ENCODE results near the gene UGCG.

DNA sequence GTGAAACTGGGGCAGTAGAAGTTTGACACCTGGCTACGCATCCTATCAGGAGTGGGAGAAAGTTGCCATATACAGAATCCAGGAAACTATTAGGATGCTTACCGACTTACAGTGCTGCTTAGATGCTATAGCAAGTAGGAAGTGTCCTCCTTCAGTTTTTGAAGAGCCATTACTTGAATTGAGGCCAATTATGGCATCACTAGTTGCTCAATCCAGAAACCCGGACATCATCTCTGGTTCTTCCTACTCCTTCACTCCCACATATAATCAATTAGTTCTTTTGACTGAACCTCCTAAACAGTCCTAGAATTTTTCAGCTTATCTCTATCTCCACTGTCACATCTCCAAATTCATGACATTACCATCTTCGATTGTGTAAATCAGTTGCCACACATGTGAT lies 41.8 kb upstream of the UGCG start:
- TF ChIP-seq EZH2 (IDR thresholded peaks at IDR 0.05; ENCODE audit: low read depth, low read length, severe bottlenecking) (no peak), BRCA1 (IDR thresholded peaks at IDR 0.05; ENCODE audit: low read depth, low read length) (no peak), RXRA (IDR thresholded peaks at IDR 0.05; ENCODE audit: insufficient read depth, low read depth, low read length) (no peak), ZNF274 (IDR thresholded peaks at IDR 0.05; ENCODE audit: borderline replicate concordance, extremely low read depth, low read length) (no peak), TEAD4 (IDR thresholded peaks at IDR 0.05; ENCODE audit: low read depth, low read length) (no peak), EP300 (IDR thresholded peaks at IDR 0.05; ENCODE audit: borderline replicate concordance in 1 of 2, low read depth in 2 of 2, low read length in 2 of 2) (no peak)
- TF ChIP-seq, protein P1, sequence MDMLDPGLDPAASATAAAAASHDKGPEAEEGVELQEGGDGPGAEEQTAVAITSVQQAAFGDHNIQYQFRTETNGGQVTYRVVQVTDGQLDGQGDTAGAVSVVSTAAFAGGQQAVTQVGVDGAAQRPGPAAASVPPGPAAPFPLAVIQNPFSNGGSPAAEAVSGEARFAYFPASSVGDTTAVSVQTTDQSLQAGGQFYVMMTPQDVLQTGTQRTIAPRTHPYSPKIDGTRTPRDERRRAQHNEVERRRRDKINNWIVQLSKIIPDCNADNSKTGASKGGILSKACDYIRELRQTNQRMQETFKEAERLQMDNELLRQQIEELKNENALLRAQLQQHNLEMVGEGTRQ (IDR thresholded peaks at IDR 0.05; ENCODE audit: low read length): no peak

All from H1 (cell line).